ENCODE data around the gene SCN4B.

Gene SCN4B

DNA sequence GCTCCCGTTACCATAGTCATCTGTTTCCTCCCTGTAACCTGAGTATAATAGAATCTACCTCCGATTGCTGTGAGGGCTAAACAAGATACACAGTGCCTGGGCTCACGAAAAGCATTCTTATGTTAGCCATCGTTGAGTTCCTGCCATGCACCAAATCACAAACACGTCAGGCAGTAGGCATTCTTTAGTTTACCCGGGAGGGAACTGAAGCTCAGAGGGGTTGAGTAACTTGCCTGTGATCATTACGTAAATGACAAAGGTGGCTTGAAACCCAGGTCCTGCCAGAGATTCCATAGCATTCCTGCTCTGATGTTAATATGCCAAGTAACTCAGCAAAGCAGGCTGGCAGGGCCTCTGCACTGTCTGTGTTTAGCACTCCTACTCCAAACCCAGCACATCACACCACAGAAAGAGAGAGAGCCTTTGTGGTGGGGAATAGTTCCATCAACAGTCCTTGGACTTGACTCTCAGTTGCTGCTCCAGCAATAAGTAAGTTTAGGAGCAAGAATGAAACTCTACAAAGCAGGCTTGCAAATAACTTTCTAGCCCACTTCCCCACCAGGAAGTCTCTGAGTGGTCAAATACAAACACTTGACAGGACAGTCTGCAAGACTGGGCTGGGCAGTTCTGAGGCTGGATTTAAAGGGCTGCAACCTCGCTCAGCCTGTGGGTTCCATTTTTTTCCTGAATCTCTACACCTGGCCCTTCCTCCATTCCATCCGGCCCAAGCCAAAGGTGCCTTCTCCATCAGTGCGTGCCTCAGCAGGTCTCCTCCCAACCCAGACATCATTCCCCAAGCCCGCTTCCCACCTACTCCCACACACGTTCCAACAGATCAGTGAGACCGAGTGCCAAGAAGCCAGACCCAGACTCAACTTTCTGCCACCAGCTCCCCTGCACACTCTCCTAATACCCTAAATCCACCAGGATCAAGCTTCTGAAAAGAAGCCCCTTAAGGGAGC, 22.7 kb upstream of the SCN4B start:
- DNase-seq (ENCODE audit: low read depth in 3 of 3, low spot score in 1 of 3) = no peak

DNA sequence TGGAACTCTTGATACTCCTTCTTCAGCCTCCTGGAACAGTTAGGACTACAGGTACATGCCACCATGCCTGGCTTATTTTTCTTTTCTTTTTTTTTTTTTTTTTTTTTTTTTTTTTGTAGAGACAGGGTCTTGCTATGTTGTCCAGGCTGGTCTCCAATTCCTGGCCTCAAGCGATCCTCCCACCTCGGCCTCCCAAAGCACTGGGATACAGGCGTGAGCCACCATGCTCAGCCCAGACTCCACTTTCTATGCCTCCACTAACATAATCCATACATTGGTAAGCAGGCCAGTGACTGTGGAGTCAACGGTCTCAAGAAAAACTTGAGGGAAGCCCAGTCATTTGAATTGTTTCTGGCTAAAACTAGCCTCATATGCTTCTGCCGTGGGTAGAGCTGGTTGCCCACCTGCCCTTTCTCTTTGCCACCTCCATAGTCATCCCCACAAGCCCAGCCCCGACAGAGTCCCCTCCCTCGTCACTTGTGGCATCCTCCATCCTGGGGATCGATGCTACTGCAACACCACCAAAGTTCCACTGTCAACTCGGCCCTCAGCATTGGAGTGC, 21.5 kb upstream of the SCN4B start:
- no peak for DNase-seq (ENCODE audit: low read depth in 3 of 3, low spot score in 1 of 3)

DNA sequence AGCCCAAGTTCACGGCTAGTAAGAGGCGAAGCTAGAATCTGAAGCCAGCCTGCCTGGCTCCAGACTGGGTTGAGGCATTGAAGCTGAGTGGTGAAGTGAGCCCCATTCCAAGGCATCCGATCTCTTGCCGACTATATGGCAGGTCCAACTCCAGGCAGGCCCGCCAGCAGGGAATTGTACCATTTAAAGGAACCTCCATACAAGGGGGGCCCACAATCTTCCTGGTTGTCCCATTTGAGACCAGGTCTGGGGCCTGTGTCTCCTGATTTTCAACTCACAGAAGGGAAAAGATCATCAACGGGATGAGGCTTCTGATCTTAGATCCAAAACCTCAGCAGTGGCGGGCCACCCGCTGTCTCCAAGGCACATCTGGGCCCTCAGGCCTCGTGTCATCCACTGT, 19.7 kb upstream of the SCN4B start:
- no peak for DNase-seq (ENCODE audit: low read depth in 3 of 3, low spot score in 1 of 3)

DNA sequence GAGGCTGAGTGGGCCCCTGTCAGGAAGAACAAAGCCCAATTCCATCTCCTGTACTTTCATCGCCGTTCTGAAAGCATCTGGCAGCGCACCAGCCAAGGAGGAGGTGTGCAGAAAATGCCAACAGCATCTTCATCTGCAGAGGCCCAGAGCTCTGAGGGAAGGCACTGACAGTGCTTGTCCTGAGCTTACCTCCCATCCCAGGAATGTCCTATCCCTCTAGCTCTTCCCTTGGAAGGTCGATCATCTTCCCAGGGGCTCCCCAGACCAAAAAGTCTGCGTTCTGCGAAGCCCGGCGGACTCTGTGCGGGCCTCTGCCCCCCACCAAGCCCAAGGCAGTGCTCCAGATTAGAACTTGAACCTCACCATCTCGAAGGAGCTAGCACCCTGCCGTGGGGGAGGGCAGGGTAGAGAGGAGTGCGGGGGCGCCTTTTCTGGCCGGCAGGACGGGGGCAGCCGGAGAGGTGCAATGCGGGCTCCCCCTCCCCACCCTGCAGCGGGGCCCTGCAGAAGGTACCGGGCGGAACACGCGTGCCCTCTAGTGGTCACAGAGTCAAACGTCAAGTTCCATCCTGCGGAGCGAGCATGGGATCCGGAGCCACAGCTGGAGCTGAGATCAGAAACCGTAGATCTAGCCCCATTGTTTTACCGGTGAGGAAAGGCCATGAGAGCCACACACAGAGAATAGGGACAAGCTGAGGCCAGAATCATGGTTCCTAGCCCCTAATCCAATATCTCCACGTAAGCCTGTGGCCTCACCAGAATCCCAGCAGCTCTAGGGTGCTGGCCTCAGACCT, 18.8 kb upstream of the SCN4B start:
- peak; percentile 39 to 57 (median 51) for DNase-seq (ENCODE audit: low read depth in 3 of 3, low spot score in 1 of 3)

DNA sequence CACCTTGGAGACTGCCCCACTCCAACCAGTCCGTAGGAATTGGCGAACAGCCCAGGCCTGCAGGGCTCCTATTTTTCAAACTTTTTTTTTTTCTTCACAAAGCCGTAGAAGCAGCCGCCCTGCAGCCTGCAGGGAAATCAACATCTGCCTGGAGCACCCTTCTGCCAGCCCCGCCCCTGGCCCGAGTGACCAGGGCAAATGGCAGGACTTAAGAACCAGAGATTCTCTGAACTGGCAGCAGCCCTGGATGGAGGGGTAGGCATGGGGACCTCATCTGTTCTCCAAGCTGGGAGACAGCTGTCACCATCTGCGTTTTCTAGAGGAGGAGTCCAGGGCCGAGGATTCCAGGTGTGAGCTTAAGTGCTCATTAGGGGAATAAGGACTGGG, 18.3 kb upstream of the SCN4B start:
- DNase-seq (ENCODE audit: low read depth in 3 of 3, low spot score in 1 of 3) = no peak

DNA sequence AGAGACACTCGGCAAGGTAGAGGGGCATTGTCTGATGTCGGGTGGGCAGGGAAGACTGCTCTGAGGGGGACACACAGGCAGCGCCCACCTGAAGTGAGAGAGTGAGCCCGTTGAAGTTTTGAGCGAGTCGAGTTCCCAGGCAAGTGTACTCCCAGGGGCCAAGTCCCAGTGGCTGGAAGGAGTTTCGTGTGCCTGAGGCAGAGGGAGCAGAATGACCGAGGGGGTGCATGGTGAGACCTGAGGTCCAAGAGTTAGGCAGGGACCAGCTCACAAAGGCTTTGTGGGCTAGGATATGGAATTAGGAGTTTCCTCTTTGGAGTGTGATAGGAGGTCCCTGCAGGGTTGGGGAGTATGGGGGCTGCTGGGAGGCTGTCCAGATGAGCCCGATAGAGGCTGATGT, 17.6 kb upstream of the SCN4B start:
- no peak for DNase-seq (ENCODE audit: low read depth in 3 of 3, low spot score in 1 of 3)

DNA sequence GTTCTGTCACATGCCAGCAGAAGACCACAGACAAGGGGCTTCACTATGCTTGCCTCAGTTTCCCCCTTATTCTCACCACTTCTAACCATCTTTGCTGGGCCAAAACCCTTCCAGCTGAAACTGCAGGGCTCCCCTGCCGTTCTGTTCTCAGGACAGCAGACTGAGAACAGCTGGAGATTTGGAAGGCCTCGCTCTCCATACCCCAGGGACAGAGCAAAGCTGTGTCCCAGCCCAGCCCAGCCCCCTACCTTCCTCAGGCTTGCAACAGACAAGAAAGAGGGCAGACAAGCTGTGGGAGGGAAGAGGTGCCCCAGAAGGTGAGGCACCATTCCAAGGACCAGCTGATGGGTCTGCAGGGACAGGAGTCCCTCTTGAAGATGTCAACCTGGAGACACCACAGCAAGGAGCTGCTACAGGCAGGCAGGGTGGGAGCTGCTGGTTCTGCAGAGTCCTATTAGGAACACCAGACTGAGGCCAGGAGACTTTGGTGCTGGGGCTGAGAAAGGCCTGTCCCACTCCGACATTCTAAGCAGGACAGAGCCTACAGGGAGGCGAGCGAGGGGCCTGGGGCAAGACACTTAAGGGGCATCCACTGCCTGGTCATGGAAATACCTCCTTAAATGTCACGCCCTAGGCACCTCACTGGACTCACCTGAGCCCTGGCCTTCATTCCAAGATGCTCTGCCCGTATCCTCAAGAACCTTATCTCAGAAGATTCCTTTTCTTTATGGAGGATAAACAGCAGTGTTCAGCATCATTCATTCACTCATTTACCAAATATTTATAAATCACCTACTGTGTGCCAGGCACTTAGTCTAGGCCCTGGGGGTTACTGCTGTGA, 16.9 kb upstream of the SCN4B start:
- no peak for DNase-seq (ENCODE audit: low read depth in 3 of 3, low spot score in 1 of 3)

DNA sequence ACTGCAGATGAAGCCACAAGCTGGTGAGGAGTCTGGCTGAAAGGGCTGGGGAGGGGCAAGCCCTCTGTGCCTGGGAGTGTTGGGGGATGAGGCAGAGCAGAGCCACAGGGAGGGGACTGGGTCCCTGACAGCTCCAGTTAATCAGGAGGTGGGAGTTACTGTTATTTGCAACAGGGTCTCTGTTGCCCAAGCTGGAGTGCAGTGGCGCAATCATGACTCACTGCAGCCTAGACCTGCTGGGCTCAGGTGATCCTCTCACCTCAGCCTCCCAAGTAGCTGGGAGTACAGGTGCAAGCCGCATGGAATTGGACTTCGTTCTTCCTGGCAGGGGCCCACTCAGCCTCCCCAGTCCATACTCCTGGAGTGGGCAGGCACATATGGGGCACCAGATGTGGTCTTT, 16.1 kb upstream of the SCN4B start:
- DNase-seq (ENCODE audit: low read depth in 3 of 3, low spot score in 1 of 3) = no peak

DNA sequence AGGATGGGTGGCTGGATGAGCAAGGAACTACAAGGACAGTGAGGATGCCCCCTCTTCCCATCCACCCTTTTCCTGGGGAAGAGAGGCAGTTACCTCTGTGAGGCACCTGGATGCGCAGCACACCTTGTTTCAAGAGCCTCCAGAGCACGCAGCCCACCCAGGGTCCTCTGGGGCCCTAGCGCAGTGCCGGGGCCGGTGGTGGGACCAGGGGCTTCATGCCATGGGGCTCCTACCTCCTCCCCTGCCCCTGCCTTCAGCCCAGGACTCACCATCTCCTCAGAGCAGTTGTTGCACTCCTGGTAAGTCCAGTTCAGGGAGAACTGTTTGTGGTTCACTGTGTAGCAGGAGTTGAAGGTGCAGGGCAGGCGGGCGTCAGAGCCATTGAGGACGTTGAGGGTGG, 15.7 kb upstream of the SCN4B start:
- no peak for DNase-seq (ENCODE audit: low read depth in 3 of 3, low spot score in 1 of 3)

DNA sequence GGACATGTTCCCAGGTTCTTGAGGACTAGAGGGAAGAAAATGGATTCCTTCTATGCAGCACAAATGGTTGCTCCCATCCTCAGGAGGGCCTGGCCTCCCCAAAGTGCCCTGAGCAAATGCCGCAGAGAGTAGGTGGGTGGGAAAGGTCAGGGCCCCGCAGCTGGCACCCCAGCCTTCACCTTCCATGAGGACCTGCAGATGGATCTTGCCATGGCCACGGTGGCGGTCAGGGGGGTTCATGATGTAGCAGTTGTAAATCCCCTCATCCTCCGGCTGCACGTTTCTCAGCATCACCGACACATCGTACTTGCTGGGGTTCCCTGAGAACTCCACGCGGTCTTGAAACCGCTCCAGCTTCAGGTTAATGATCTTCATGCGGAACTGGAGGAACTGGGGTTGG, 15.3 kb upstream of the SCN4B start:
- no peak for DNase-seq (ENCODE audit: low read depth in 3 of 3, low spot score in 1 of 3)

DNA sequence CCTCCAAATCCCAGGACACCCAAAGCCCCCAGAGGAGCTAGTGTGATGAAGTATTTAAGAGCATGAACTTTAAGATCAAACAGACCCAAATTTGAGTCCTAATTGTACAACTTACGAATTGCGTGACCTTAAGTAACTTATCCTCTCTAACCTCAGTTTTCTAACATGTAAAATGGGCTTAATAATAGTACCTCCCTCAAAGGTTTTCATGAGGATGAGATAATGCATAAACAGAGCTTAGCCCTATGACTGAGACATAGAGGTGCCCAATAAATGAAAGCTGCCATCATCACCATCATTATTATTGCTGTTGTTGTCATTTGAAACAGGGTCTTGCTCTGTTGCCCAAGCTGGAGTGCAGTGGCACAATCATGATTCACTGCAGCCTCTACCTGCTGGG, 14.6 kb upstream of the SCN4B start:
- DNase-seq (ENCODE audit: low read depth in 3 of 3, low spot score in 1 of 3) = no peak

DNA sequence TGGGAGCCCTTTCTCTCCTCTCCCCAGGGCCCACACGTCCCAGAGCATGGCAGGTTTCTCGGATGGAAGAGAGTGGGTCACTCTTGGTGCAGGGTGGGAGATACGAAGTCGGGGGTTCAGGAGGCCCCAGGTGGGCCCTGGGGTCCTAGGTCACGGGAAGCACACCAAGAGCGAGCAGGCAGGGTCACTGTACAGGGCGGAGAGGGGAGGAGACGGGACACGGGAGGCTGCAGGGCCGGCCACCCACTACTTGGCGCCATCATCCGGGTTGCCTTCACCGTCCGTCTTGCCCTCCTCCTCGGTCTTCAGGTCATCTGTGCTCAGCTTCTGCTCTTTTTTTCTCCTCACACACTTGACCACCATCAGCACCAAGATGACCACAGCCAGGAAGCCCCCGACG, 14.0 kb upstream of the SCN4B start:
- no peak for DNase-seq (ENCODE audit: low read depth in 3 of 3, low spot score in 1 of 3)

DNA sequence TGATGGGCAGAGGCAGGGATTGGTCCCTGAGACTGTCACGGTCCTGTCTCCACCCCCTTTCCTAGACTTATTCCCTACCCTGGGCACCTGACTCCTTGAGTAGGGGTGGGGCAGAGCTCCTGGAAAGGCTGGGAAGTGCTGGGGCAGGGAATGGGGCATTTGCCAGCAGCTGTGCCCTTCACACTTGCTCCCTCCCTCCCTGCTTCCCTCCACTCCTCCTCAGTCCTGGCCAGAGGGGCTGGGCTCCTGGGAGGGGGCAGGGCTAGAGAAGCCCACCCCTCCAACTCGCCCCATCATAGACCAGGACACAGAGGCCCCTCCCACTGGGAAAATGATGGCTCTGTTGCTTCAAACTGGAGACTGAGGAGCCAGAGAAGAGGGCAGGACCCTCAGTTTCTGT, 12.3 kb upstream of the SCN4B start:
- DNase-seq (ENCODE audit: low read depth in 3 of 3, low spot score in 1 of 3) = no peak

DNA sequence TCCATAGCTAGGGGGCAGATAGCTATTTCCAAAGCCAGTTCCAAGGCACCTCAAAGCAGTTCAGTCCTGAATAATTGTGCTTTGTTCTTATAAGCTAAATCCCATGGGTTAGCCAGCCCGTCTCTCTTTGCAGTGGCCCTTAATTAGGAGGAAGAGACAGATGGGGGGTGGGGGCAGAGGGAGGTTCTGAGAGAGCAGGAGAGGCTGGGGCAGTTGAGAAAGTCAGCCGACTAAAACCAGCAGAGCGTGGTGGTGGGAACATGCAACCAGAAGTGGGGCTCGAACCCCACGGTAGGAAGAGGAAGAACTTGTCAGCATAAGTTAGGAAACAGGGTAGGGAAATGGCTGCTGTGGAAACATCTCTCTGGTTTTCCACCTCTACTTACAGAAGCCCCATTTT, 10.9 kb upstream of the SCN4B start:
- DNase-seq (ENCODE audit: low read depth in 3 of 3, low spot score in 1 of 3) = no peak

DNA sequence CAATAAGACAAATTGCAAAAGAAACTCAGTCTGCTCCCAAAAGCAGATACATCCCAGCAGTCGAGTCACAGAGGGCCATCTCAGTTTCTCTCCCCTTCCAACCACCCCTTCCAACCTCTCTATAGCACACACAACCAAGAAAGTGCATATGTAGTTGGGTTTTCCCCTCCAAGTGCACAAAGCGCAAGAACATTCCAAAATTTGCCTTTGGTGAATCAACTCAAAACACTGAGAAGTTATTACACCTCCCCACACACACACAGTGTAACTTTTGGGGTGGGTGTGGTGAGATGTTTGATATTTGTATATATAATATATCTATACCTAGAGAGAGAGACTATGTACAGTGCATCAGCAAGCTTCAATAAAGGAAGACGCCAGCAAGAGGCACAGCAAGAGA, 10.2 kb upstream of the SCN4B start:
- DNase-seq (ENCODE audit: low read depth in 3 of 3, low spot score in 1 of 3) = no peak

DNA sequence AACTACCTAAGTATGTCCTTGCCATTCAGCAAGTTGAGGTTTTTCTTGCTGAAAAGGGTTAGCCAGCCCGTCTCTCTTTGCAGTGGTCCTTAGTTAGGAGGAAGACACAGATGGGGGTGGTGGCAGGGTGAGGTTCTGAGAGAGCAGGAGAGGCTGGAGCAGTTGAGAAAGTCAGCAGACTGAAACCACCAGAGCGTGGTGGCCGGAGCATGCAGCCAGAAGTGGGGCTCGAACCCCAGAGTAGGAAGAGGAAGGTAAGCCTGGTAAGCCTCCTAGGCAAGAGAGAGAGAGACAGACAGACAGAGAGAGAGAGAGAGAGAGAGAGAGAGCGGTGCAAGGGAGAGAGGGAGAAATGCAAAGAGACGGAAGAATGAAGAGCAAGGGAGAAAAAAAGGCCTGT, 9.2 kb upstream of the SCN4B start:
- no peak for DNase-seq (ENCODE audit: low read depth in 3 of 3, low spot score in 1 of 3)

DNA sequence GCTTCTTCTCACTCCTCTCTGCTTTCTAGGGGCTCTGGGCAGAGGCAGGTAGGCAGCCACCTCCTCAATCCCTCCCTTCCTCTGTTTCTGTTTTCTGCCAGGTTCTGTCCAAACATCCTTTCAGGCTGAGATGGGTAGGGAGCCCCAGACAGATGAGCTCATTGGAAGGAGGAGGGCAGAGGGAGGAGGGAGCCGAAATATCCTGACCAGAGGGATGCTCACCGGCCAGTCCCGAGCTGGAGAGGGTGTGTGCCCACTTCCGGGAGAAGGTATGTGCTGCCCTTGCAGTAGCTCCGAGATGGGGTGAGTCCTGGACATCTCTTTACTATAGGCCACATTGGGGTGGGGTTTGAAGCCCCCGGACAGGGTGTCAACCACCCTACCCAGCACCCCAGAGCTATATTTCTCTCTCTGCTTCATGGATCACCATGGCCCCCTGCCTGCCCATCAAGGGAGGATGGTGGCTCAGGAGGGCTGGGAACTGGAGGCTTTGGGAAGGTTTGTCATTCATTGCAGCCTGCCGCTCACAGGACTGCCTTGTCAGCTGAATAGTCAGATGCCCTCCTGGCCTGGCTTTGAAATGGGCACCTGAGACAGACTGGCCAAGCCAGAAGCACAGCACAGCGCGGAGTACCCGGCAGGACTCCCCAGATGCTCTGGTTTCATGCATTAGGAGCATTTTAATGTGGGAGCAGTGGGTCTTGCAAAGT, 4.7 kb upstream of the SCN4B start:
- no peak for DNase-seq (ENCODE audit: low read depth in 3 of 3, low spot score in 1 of 3)

DNA sequence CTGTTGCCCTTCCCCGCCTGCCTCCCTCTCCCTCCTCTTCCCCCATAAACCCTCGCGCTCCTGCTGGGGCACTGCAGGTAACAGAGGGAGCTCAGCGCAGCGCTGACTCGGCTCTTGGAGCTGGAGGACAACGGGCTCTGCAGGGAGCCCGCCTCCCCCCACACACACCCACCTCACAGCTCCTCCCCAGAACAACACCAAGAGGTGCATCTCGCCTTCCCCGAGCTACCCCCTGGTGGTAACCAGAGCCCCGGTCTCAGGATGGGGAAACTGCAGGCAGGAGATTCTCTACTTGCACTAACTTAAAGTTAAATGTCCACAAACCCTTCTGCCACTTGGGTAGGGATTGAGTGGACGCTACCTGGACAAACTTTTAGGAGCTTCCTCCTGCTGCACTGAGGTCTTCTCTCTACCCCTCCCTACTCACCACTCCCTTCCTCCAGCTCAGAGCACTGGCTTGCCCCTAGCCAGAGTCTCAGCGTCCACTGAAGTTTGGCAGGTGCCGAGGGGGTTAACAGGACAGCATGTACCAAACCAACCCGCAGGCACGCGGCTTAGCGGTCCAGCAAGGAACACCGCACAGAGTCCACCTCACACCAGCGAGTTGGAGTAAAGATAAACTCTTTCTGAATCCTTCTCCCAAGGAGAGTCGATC, 4.0 kb upstream of the SCN4B start:
- DNase-seq (ENCODE audit: low read depth in 3 of 3, low spot score in 1 of 3) = no peak

DNA sequence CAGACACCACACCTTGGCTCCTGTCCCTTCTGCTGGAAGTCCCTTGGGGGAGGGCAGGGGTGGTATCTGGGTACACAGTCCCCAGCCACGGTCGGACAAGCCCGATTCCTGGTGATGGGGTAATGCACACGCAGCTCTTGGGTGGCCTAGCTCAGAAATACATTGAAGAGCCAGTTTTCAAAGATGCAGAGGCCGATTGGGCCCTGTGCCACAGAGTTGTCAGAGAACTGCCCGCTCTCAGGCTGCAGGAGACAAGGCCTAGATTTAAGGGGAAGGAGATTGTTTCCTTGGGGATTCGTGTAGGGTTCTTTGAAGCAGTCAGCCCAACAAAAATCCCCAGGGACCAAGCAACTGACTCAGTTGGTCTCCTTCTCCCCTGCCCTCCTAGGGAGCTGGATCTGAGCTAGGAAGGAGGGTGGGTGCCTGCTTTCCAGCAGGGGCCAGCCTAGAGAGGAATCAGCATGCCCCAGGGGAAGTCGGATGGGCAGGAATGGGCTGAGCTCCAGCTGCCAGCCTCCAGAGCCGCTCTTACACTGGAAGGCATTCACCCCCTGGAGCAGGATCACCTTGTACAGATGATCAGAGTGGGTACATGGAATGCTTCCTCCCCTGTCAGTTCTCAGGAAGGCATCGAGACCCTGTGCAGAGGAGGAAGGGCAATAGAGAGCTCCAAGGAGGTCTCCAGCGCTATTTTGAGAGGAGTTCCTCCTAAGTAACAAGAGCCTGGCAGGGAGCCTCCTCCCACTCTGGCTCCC, 3.3 kb upstream of the SCN4B start:
- no peak for DNase-seq (ENCODE audit: low read depth in 3 of 3, low spot score in 1 of 3)

All from stimulated activated CD4-positive, alpha-beta T cell treated with anti-CD3 and anti-CD28 coated beads, TNF-alpha, amount 100 ng/mL, for 1 hour (primary cell).